Keratinocyte (primary cell): ENCODE measurements around the gene FMN2. TPM values are rescaled to one million over a fixed set of nuclear protein-coding genes. Genes with fewer than 3 reads are reported as not detected.

Experiments
- DNase-seq: peaks from one replicate; pipeline ENCODE4 v3.0.0-alpha.2; 2011; ENCODE audit warnings: low read depth, missing footprints, low spot score
- FAIRE-seq: peaks from 2 replicates; lab custom pipeline; 2011; peaks lifted over from hg19 to GRCh38; lab: Jason Lieb, UNC
- H2AFZ ChIP-seq: 2 replicates; pipeline ENCODE4 v1.6.0; 2012; ENCODE audit warnings: low read length, control low read depth, inconsistent platforms; ENCODE audit not compliant: control insufficient read depth
- H3K27ac ChIP-seq: 2 replicates; pipeline ENCODE4 v1.5.1; 2011; ENCODE audit warnings: low read length; ENCODE audit not compliant: control insufficient read depth, insufficient read depth
- H3K27me3 ChIP-seq: 3 replicates; pipeline ENCODE4 v1.6.0; 2011; ENCODE audit warnings: low read length; ENCODE audit not compliant: control insufficient read depth, insufficient read depth; ENCODE audit errors: extremely low read depth
- H3K36me3 ChIP-seq, 2 experiments: 2 replicates in 1 of 2; 3 replicates in 1 of 2; pipeline ENCODE4 v1.5.1; 2011; ENCODE audit warnings: low read length in 2 of 2, mild to moderate bottlenecking in 1 of 2; ENCODE audit not compliant: control insufficient read depth in 2 of 2, insufficient read depth in 2 of 2; ENCODE audit errors: extremely low read depth in 1 of 2
- H3K4me1 ChIP-seq: 3 replicates; pipeline ENCODE4 v1.5.1; 2011; ENCODE audit warnings: low read length; ENCODE audit not compliant: control insufficient read depth, insufficient read depth; ENCODE audit errors: extremely low read depth
- H3K4me2 ChIP-seq: 3 replicates; pipeline ENCODE4 v1.6.0; 2011; ENCODE audit warnings: low read depth, low read length; ENCODE audit not compliant: control insufficient read depth, insufficient read depth; ENCODE audit errors: extremely low read depth
- H3K4me3 ChIP-seq, 3 experiments: fragments of 200-600 bp in 1 of 3; sonication (generic) in 1 of 3; 2 replicates in 2 of 3; 3 replicates in 1 of 3; pipeline ENCODE4 v1.5.1; 2011 to 2016; ENCODE audit warnings: low read length in 3 of 3, mild to moderate bottlenecking in 3 of 3, control low read depth in 2 of 3, inconsistent platforms in 1 of 3, low read depth in 1 of 3, mixed read lengths in 1 of 3, mixed run types in 1 of 3, moderate library complexity in 1 of 3; ENCODE audit not compliant: control insufficient read depth in 2 of 3, insufficient read depth in 2 of 3; ENCODE audit errors: extremely low read depth in 1 of 3
- H3K79me2 ChIP-seq: 2 replicates; pipeline ENCODE4 v1.6.0; 2012; ENCODE audit warnings: low read length; ENCODE audit not compliant: control insufficient read depth, insufficient read depth
- H3K9ac ChIP-seq: 3 replicates; pipeline ENCODE4 v1.6.0; 2011; ENCODE audit warnings: low read length; ENCODE audit not compliant: control insufficient read depth, insufficient read depth; ENCODE audit errors: extremely low read depth
- H3K9me1 ChIP-seq: 3 replicates; pipeline ENCODE4 v1.6.0; 2011; ENCODE audit warnings: low read length; ENCODE audit not compliant: control insufficient read depth, insufficient read depth; ENCODE audit errors: extremely low read depth
- H3K9me3 ChIP-seq: 2 replicates; pipeline ENCODE4 v1.5.1; 2012; ENCODE audit warnings: low read depth, low read length; ENCODE audit not compliant: control insufficient read depth
- H4K20me1 ChIP-seq: 3 replicates; pipeline ENCODE4 v1.6.0; 2011; ENCODE audit warnings: low read length; ENCODE audit not compliant: control insufficient read depth, insufficient read depth; ENCODE audit errors: extremely low read depth
- EZH2 ChIP-seq: IDR thresholded peaks from one replicate; pipeline ENCODE4 v1.6.1; 2012; ENCODE audit warnings: inconsistent platforms, mild to moderate bottlenecking, low read length, moderate library complexity
- dilution Hi-C: fragments of 300-500 bp; cut with MboI; formaldehyde crosslinking; loops from one replicate; pipeline ENCODE4 v1.7.0; 2020; ENCODE audit warnings: low sequenced_read_pairs; ENCODE audit not compliant: extremely low pct_ligation_motif_present
- polyA plus RNA-seq, 5 experiments: library from polyadenylated mRNA; depleted of rRNA in 3 of 5; stranded (reverse) in 3 of 5; stranded (forward) in 1 of 5; unstranded in 1 of 5; fragments of >200 nt; gene quantifications; 1 replicate in 1 of 5; 2 replicates in 3 of 5; 3 replicates in 1 of 5; pipeline versions ENCODE4 v1.2.1 to v1.2.3, GENCODE V29; 2011 to 2012; ENCODE audit warnings: missing spikeins in 2 of 5, low read depth in 1 of 5, low replicate concordance in 1 of 5
- TF ChIP-seq, protein P1 (sequence below), 3 experiments: IDR thresholded peaks in 1 of 3; conservative IDR thresholded peaks in 1 of 3; optimal IDR thresholded peaks in 1 of 3; 2 replicates in 2 of 3; 3 replicates in 1 of 3; pipeline versions ENCODE3 to v1.5.1; 2011; ENCODE audit warnings: low read length in 3 of 3, mild to moderate bottlenecking in 3 of 3, moderate library complexity in 2 of 3, control low read depth in 1 of 3, inconsistent platforms in 1 of 3; ENCODE audit not compliant: insufficient read depth in 2 of 3; ENCODE audit errors: extremely low read depth in 1 of 3

The FMN2 gene
- polyA plus RNA-seq, 1 donor (not counting 4 experiments of a cell fraction or from before 2014, with no cell fraction given) = not detected

DNA sequence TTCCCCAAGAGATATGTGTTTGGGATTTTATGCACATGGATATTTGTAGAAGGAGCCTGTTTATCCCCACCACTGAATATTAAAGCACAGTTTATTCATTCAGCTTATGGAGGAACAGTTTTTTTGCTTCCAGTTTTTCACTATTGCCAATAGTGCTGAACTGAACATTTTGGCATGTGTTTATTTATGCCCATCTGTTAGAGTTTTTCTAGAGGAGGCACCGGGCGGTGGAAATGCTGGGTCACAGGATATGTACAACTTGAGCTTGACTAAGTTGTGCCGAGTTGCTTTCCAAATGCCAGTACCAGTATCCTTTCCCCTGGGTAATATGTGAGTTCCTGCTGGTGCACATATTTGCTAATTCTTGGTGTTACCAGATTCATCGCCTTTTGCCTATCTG is 409.0 kb downstream of the FMN2 start:
- no peak overlapping the region for H3K4me3 ChIP-seq
- no peak overlapping the region for H2AFZ ChIP-seq
- H3K36me3 ChIP-seq = no peaks in the 10 kb centered on the region
- H4K20me1 ChIP-seq = no peaks in the 10 kb centered on the region
- H3K4me1 ChIP-seq = no peaks in the 10 kb centered on the region
- no peaks in the 10 kb centered on the region for H3K27me3 ChIP-seq
- no peak for FAIRE-seq
- peaks cover 3% of the 10 kb centered on the region for H3K9me3 ChIP-seq
- no peak overlapping the region for H3K9ac ChIP-seq
- dilution Hi-C loops = no loop called here
- no peak overlapping the region for H3K4me2 ChIP-seq
- H3K9me1 ChIP-seq = no peaks in the 10 kb centered on the region
- no peak overlapping the region for H3K27ac ChIP-seq
- TF ChIP-seq EZH2 = no peak
- TF ChIP-seq, protein P1, sequence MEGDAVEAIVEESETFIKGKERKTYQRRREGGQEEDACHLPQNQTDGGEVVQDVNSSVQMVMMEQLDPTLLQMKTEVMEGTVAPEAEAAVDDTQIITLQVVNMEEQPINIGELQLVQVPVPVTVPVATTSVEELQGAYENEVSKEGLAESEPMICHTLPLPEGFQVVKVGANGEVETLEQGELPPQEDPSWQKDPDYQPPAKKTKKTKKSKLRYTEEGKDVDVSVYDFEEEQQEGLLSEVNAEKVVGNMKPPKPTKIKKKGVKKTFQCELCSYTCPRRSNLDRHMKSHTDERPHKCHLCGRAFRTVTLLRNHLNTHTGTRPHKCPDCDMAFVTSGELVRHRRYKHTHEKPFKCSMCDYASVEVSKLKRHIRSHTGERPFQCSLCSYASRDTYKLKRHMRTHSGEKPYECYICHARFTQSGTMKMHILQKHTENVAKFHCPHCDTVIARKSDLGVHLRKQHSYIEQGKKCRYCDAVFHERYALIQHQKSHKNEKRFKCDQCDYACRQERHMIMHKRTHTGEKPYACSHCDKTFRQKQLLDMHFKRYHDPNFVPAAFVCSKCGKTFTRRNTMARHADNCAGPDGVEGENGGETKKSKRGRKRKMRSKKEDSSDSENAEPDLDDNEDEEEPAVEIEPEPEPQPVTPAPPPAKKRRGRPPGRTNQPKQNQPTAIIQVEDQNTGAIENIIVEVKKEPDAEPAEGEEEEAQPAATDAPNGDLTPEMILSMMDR (optimal IDR thresholded peaks at IDR 0.05 in 1 of 3, IDR thresholded peaks at IDR 0.05 in 1 of 3, conservative IDR thresholded peaks at IDR 0.05 in 1 of 3; ENCODE audit: extremely low read depth in 1 of 3, insufficient read depth in 2 of 3, low read length in 3 of 3) = no peak
- no peaks in the 10 kb centered on the region for H3K79me2 ChIP-seq
- DNase-seq = no peak

DNA sequence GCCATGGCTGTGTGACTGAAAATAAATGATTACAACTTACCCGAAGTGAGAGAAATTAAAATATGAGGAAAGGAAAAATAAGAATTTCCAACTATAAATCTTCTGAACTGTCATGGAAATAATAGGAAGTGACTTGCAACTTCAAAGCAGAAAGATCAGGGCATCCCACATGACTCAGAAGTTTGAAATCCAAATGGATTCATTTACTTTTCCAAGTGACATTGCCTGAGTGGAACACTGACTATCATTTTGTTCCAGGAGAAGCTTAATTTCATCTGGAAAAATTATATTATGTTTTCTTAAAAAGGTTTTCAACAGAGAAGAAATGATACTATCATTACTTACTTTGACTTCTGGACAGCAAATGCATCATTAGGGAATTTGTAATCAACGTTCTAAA is 409.4 kb downstream of the FMN2 start:
- Histone ChIP-seq H2AFZ (no peak overlapping the region), H3K36me3 (no peaks in the 10 kb centered on the region), H3K9ac (no peak overlapping the region), H3K4me2 (no peak overlapping the region), H3K27me3 (no peaks in the 10 kb centered on the region), H3K4me3 (no peak overlapping the region), H3K79me2 (no peaks in the 10 kb centered on the region), H4K20me1 (no peaks in the 10 kb centered on the region), H3K9me3 (peaks cover 3% of the 10 kb centered on the region), H3K9me1 (no peaks in the 10 kb centered on the region), H3K4me1 (no peaks in the 10 kb centered on the region), H3K27ac (no peak overlapping the region)
- FAIRE-seq (no peak), DNase-seq (no peak)
- dilution Hi-C loops = no loop called here
- no peak for TF ChIP-seq EZH2
- TF ChIP-seq, protein P1 (optimal IDR thresholded peaks at IDR 0.05 in 1 of 3, IDR thresholded peaks at IDR 0.05 in 1 of 3, conservative IDR thresholded peaks at IDR 0.05 in 1 of 3; ENCODE audit: extremely low read depth in 1 of 3, insufficient read depth in 2 of 3, low read length in 3 of 3) = no peak
